Measurements from ENCODE around the gene MARVELD2.

GRCh38 chr5:69372394-69372793 is 42.5 kb upstream of the MARVELD2 start:
- TF ChIP-seq CTCF (IDR thresholded peaks at IDR 0.05; ENCODE audit: low read depth, low read length): no peak
- TF ChIP-seq EZH2phosphoT487 (IDR thresholded peaks at IDR 0.05; ENCODE audit: low read depth): no peak
